WERI-Rb-1 (cell line): Measurements from ENCODE around the gene SYT17.

Experiments used
- DNase-seq: peaks from one replicate; pipeline ENCODE4 v3.0.0-alpha.2; 2020
- H3K27ac ChIP-seq: fragments of 250-450 bp; sonication (Bioruptor Pico); 2 replicates; pipeline ENCODE4 v1.5.1; 2020; ENCODE audit warnings: mild to moderate bottlenecking, moderate library complexity
- H3K27me3 ChIP-seq: fragments of 250-450 bp; sonication (Bioruptor Pico); 2 replicates; pipeline ENCODE4 v1.5.1; 2021; ENCODE audit warnings: mild to moderate bottlenecking, low read depth, moderate library complexity; ENCODE audit not compliant: insufficient read depth, severe bottlenecking
- H3K36me3 ChIP-seq: fragments of 250-450 bp; sonication (Bioruptor Pico); 2 replicates; pipeline ENCODE4 v1.5.1; 2020; ENCODE audit warnings: mild to moderate bottlenecking, moderate library complexity
- H3K4me3 ChIP-seq: 2 replicates; pipeline ENCODE4 v1.5.1; 2011; ENCODE audit warnings: low read depth, mild to moderate bottlenecking, control low read depth, low read length
- H3K9me3 ChIP-seq: fragments of 250-450 bp; sonication (Bioruptor Pico); 2 replicates; pipeline ENCODE4 v1.5.1; 2021; ENCODE audit warnings: mild to moderate bottlenecking, moderate library complexity; ENCODE audit not compliant: severe bottlenecking
- CTCF ChIP-seq: IDR thresholded peaks from 2 replicates; pipeline ENCODE4 v1.5.1; 2011; ENCODE audit warnings: low read depth, mild to moderate bottlenecking, control low read depth, inconsistent platforms, low read length

Gene SYT17

GRCh38 chr16:19240494-19240893 lies 72.5 kb downstream of the SYT17 start:
- Histone ChIP-seq H3K4me3 (no peak overlapping the region), H3K36me3 (no peaks in the 10 kb centered on the region), H3K9me3 (peaks cover 7% of the 10 kb centered on the region), H3K27ac (no peak overlapping the region), H3K27me3 (no peaks in the 10 kb centered on the region)
- TF ChIP-seq CTCF, result no peak
- no peak for DNase-seq

GRCh38 chr16:19241512-19241911 lies 73.5 kb downstream of the SYT17 start:
- Histone ChIP-seq H3K4me3 (no peak overlapping the region), H3K9me3 (peaks cover 7% of the 10 kb centered on the region), H3K27me3 (no peaks in the 10 kb centered on the region), H3K27ac (no peak overlapping the region), H3K36me3 (no peaks in the 10 kb centered on the region)
- TF ChIP-seq CTCF, result no peak
- DNase-seq, result no peak

- DNase-seq, result no peak
- Histone ChIP-seq H3K4me3 (no peak overlapping the region), H3K9me3 (peaks cover 7% of the 10 kb centered on the region), H3K27me3 (no peaks in the 10 kb centered on the region), H3K36me3 (no peaks in the 10 kb centered on the region), H3K27ac (no peak overlapping the region)
- TF ChIP-seq CTCF, result no peak
These were observed 74.1 kb downstream of the SYT17 start for GRCh38 chr16:19242186-19242585.

GRCh38 chr16:19242987-19243575 lies 75.0 kb downstream of the SYT17 start:
- H3K27ac ChIP-seq, result no peak overlapping the region
- no peak for DNase-seq
- H3K27me3 ChIP-seq, result no peaks in the 10 kb centered on the region
- no peaks in the 10 kb centered on the region for H3K36me3 ChIP-seq
- no peak for TF ChIP-seq CTCF
- peaks cover 7% of the 10 kb centered on the region for H3K9me3 ChIP-seq
- no peak overlapping the region for H3K4me3 ChIP-seq

- Histone ChIP-seq H3K27ac (no peak overlapping the region), H3K36me3 (no peaks in the 10 kb centered on the region), H3K4me3 (no peak overlapping the region), H3K9me3 (peaks cover 1% of the 10 kb centered on the region), H3K27me3 (no peaks in the 10 kb centered on the region)
- no peak for TF ChIP-seq CTCF
- DNase-seq, result peak; percentile 24
These were observed 77.4 kb downstream of the SYT17 start for GRCh38 chr16:19245326-19245925.

GRCh38 chr16:19252904-19253303 lies 84.9 kb downstream of the SYT17 start:
- H3K9me3 ChIP-seq, result no peaks in the 10 kb centered on the region
- TF ChIP-seq CTCF, result no peak
- H3K36me3 ChIP-seq, result no peaks in the 10 kb centered on the region
- H3K27ac ChIP-seq, result no peak overlapping the region
- H3K27me3 ChIP-seq, result no peaks in the 10 kb centered on the region
- no peak for DNase-seq
- no peak overlapping the region for H3K4me3 ChIP-seq
